Adrenal gland (tissue), 5 donors: ENCODE results near the gene ADAMTS20.

Experiments used
- CTCF ChIP-seq, 6 experiments: fragments of 450-650 bp in 4 of 6; fragments of 200-600 bp in 2 of 6; sonication (generic) in 1 of 6; IDR thresholded peaks; 1 replicate in 5 of 6; 2 replicates in 1 of 6; pipeline versions ENCODE4 v1.5.1 to v1.8.0; 2016 to 2021; ENCODE audit warnings: antibody characterized with exemption in 6 of 6, mild to moderate bottlenecking in 2 of 6, moderate library complexity in 1 of 6
- POLR2A ChIP-seq, 2 donors: fragments of 450-650 bp; IDR thresholded peaks; one replicate each; pipeline ENCODE4 v1.6.1; 2017; ENCODE audit warnings: antibody characterized with exemption in 2 of 2, mild to moderate bottlenecking in 2 of 2, moderate library complexity in 1 of 2
- donor health status: DM: no; HTN: no; CAD: no.

GRCh38 chr12:43310596-43310995 lies 241.4 kb downstream of the ADAMTS20 start:
- TF ChIP-seq CTCF (IDR thresholded peaks at IDR 0.05) (no peak), POLR2A (IDR thresholded peaks at IDR 0.05) (no peak)
